Measurements from ENCODE around the gene SULT4A1. TPM values are rescaled to one million over a fixed set of nuclear protein-coding genes. Genes with fewer than 3 reads are reported as not detected.

The SULT4A1 gene
- total and polyA plus RNA-seq, 10 of the 15 experiments (the other 5 are each of a cell fraction or from before 2014, with no cell fraction given), result not detected

- TF ChIP-seq HSF1 (IDR thresholded peaks at IDR 0.05; ENCODE audit: low read depth, low read length), result no peak
- no peak for TF ChIP-seq BRCA1 (IDR thresholded peaks at IDR 0.05; ENCODE audit: low read depth, low read length)
- no peak for TF ChIP-seq BCL3 (IDR thresholded peaks at IDR 0.05; ENCODE audit: borderline replicate concordance, insufficient read depth, low read depth, low read length, poor library complexity, severe bottlenecking)
- no peak for TF ChIP-seq HDAC6 (IDR thresholded peaks at IDR 0.05; ENCODE audit: unreplicated experiment)
- peak; percentile 66 for TF ChIP-seq BCL11A (IDR thresholded peaks at IDR 0.05; ENCODE audit: low read depth, low read length)
- TF ChIP-seq, protein P1, sequence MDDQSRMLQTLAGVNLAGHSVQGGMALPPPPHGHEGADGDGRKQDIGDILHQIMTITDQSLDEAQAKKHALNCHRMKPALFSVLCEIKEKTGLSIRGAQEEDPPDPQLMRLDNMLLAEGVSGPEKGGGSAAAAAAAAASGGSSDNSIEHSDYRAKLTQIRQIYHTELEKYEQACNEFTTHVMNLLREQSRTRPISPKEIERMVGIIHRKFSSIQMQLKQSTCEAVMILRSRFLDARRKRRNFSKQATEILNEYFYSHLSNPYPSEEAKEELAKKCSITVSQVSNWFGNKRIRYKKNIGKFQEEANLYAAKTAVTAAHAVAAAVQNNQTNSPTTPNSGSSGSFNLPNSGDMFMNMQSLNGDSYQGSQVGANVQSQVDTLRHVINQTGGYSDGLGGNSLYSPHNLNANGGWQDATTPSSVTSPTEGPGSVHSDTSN (IDR thresholded peaks at IDR 0.05; ENCODE audit: insufficient replicate concordance, low read depth, low read length), result no peak
- TF ChIP-seq CREB1 (IDR thresholded peaks at IDR 0.05; ENCODE audit: low read depth), result peak; percentile 90
- TF ChIP-seq MEF2A (IDR thresholded peaks at IDR 0.05; ENCODE audit: insufficient read depth, low read depth, low read length), result no peak
- TF ChIP-seq CEBPZ (IDR thresholded peaks at IDR 0.05; ENCODE audit: low read depth, low read length), result no peak
- TF ChIP-seq TCF3 (IDR thresholded peaks at IDR 0.05; ENCODE audit: borderline replicate concordance, insufficient read depth, low read depth, low read length), result no peak
- no peak for TF ChIP-seq CBX3 (IDR thresholded peaks at IDR 0.05; ENCODE audit: borderline replicate concordance, low read depth)
- TF ChIP-seq BACH1 (IDR thresholded peaks at IDR 0.05; ENCODE audit: borderline replicate concordance), result no peak
- TF ChIP-seq, protein P2, sequence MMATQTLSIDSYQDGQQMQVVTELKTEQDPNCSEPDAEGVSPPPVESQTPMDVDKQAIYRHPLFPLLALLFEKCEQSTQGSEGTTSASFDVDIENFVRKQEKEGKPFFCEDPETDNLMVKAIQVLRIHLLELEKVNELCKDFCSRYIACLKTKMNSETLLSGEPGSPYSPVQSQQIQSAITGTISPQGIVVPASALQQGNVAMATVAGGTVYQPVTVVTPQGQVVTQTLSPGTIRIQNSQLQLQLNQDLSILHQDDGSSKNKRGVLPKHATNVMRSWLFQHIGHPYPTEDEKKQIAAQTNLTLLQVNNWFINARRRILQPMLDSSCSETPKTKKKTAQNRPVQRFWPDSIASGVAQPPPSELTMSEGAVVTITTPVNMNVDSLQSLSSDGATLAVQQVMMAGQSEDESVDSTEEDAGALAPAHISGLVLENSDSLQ (IDR thresholded peaks at IDR 0.05), result no peak
- TF ChIP-seq STAT3 (IDR thresholded peaks at IDR 0.05; ENCODE audit: low read depth, low read length), result no peak
- TF ChIP-seq EGR1 (IDR thresholded peaks at IDR 0.05; ENCODE audit: borderline replicate concordance in 1 of 2, low read depth in 2 of 2, low read length in 2 of 2), result no peak
- TF ChIP-seq SMARCA5 (IDR thresholded peaks at IDR 0.05), result no peak
- peak; percentile 67 for TF ChIP-seq IKZF1 (conservative IDR thresholded peaks at IDR 0.05)
- no peak for TF ChIP-seq ZNF592 (IDR thresholded peaks at IDR 0.05)
Observed at GRCh38 chr22:43798492-43798891, 63.8 kb downstream of the SULT4A1 start (continued).

Data from GM12878 (cell line).